NB4 (cell line): ENCODE results near the gene PPP1CA.

Experiments
- CTCF ChIP-seq: IDR thresholded peaks from one replicate; pipeline ENCODE4 v1.5.1; 2012; ENCODE audit warnings: low read depth, low read length
- POLR2A ChIP-seq: IDR thresholded peaks from 2 replicates; pipeline ENCODE4 v1.6.1; 2011; ENCODE audit warnings: mild to moderate bottlenecking; ENCODE audit not compliant: insufficient read length; ENCODE audit errors: extremely low read depth

- TF ChIP-seq CTCF (no peak), POLR2A (peak; percentile 3)
These were observed 43.9 kb upstream of the PPP1CA start for GRCh38 chr11:67445515-67445914.
